Measurements from ENCODE around the gene ATP13A4.

- TF ChIP-seq POLR2AphosphoS5 (IDR thresholded peaks at IDR 0.05; ENCODE audit: insufficient read depth in 1 of 2, low read depth in 1 of 2) (no peak), CTCF (IDR thresholded peaks at IDR 0.05) (no peak)
These were observed 73.3 kb downstream of the ATP13A4 start for GRCh38 chr3:193481436-193481835.

Measured in vagina (tissue), 2 donors.